ENCODE results near the gene TANGO2.

Gene TANGO2

GRCh38 chr22:19979712-19980493 is 41.0 kb upstream of the TANGO2 start:
- no peak for DNase-seq
- no peaks in the 10 kb centered on the region for H3K9me3 Mint-ChIP-seq
- H3K27ac Mint-ChIP-seq, result no peak overlapping the region
- peaks cover 6% of the 10 kb centered on the region for H3K4me1 Mint-ChIP-seq
- H3K4me3 Mint-ChIP-seq, result no peak overlapping the region
- no peaks in the 10 kb centered on the region for H3K36me3 Mint-ChIP-seq (ENCODE audit: low read depth)
- no peak for ATAC-seq
- no peaks in the 10 kb centered on the region for H3K27me3 Mint-ChIP-seq

GRCh38 chr22:19980766-19981165 is 40.1 kb upstream of the TANGO2 start:
- no peak overlapping the region for H3K27ac Mint-ChIP-seq
- DNase-seq, result no peak
- H3K4me1 Mint-ChIP-seq, result no peaks in the 10 kb centered on the region
- H3K9me3 Mint-ChIP-seq, result no peaks in the 10 kb centered on the region
- no peak overlapping the region for H3K4me3 Mint-ChIP-seq
- H3K27me3 Mint-ChIP-seq, result peaks cover 2% of the 10 kb centered on the region
- H3K36me3 Mint-ChIP-seq (ENCODE audit: low read depth), result no peaks in the 10 kb centered on the region
- ATAC-seq, result no peak

- Mint-ChIP-seq H3K36me3 (ENCODE audit: low read depth) (no peaks in the 10 kb centered on the region), H3K27ac (no peak overlapping the region), H3K9me3 (no peaks in the 10 kb centered on the region), H3K27me3 (peaks cover 2% of the 10 kb centered on the region), H3K4me3 (no peak overlapping the region), H3K4me1 (peaks cover 2% of the 10 kb centered on the region)
- ATAC-seq, result no peak
- DNase-seq, result no peak
Observed at GRCh38 chr22:19981171-19981960, 39.5 kb upstream of the TANGO2 start.

GRCh38 chr22:19981961-19982920 is 38.7 kb upstream of the TANGO2 start:
- no peak overlapping the region for H3K27ac Mint-ChIP-seq
- no peak overlapping the region for H3K4me3 Mint-ChIP-seq
- no peaks in the 10 kb centered on the region for H3K9me3 Mint-ChIP-seq
- DNase-seq, result no peak
- H3K27me3 Mint-ChIP-seq, result peaks cover 2% of the 10 kb centered on the region
- no peak for ATAC-seq
- H3K4me1 Mint-ChIP-seq, result peaks cover 4% of the 10 kb centered on the region
- H3K36me3 Mint-ChIP-seq (ENCODE audit: low read depth), result no peaks in the 10 kb centered on the region

- H3K36me3 Mint-ChIP-seq (ENCODE audit: low read depth), result no peaks in the 10 kb centered on the region
- H3K27ac Mint-ChIP-seq, result no peak overlapping the region
- peaks cover 4% of the 10 kb centered on the region for H3K4me1 Mint-ChIP-seq
- H3K9me3 Mint-ChIP-seq, result no peaks in the 10 kb centered on the region
- H3K27me3 Mint-ChIP-seq, result peaks cover 2% of the 10 kb centered on the region
- ATAC-seq (no peak), DNase-seq (no peak)
- H3K4me3 Mint-ChIP-seq, result no peak overlapping the region
Observed at GRCh38 chr22:19982991-19983578, 37.8 kb upstream of the TANGO2 start.

GRCh38 chr22:19983741-19984140 is 37.2 kb upstream of the TANGO2 start:
- H3K4me3 Mint-ChIP-seq, result no peak overlapping the region
- ATAC-seq (no peak), DNase-seq (no peak)
- peaks cover 4% of the 10 kb centered on the region for H3K4me1 Mint-ChIP-seq
- H3K27ac Mint-ChIP-seq, result no peak overlapping the region
- H3K27me3 Mint-ChIP-seq, result peaks cover 2% of the 10 kb centered on the region
- H3K36me3 Mint-ChIP-seq (ENCODE audit: low read depth), result no peaks in the 10 kb centered on the region
- H3K9me3 Mint-ChIP-seq, result no peaks in the 10 kb centered on the region

- Mint-ChIP-seq H3K27ac (no peak overlapping the region), H3K36me3 (ENCODE audit: low read depth) (no peaks in the 10 kb centered on the region), H3K27me3 (peaks cover 2% of the 10 kb centered on the region), H3K4me1 (peaks cover 4% of the 10 kb centered on the region), H3K9me3 (no peaks in the 10 kb centered on the region), H3K4me3 (no peak overlapping the region)
- DNase-seq (peak; percentile 26), ATAC-seq (peak; percentile 48)
Observed at GRCh38 chr22:19984201-19984753, 36.6 kb upstream of the TANGO2 start.

- H3K27me3 Mint-ChIP-seq, result peaks cover 2% of the 10 kb centered on the region
- DNase-seq, result no peak
- H3K36me3 Mint-ChIP-seq (ENCODE audit: low read depth), result no peaks in the 10 kb centered on the region
- H3K4me1 Mint-ChIP-seq, result peaks cover 4% of the 10 kb centered on the region
- no peak overlapping the region for H3K4me3 Mint-ChIP-seq
- no peak for ATAC-seq
- H3K27ac Mint-ChIP-seq, result no peak overlapping the region
- no peaks in the 10 kb centered on the region for H3K9me3 Mint-ChIP-seq
Observed at GRCh38 chr22:19984851-19985811, 35.8 kb upstream of the TANGO2 start.

GRCh38 chr22:19986011-19986409 is 34.9 kb upstream of the TANGO2 start:
- Mint-ChIP-seq H3K9me3 (no peaks in the 10 kb centered on the region), H3K36me3 (ENCODE audit: low read depth) (no peaks in the 10 kb centered on the region), H3K4me1 (peaks cover 4% of the 10 kb centered on the region), H3K27me3 (peaks cover 2% of the 10 kb centered on the region), H3K27ac (no peak overlapping the region), H3K4me3 (peak overlapping the region; percentile 21)
- ATAC-seq, result no peak
- no peak for DNase-seq

GRCh38 chr22:19986410-19987341 is 34.2 kb upstream of the TANGO2 start:
- Mint-ChIP-seq H3K27ac (no peak overlapping the region), H3K4me3 (peak overlapping the region; percentile 21), H3K27me3 (peaks cover 2% of the 10 kb centered on the region), H3K36me3 (ENCODE audit: low read depth) (no peaks in the 10 kb centered on the region), H3K4me1 (peaks cover 4% of the 10 kb centered on the region), H3K9me3 (no peaks in the 10 kb centered on the region)
- ATAC-seq (peak; percentile 58), DNase-seq (peak; percentile 75)

- no peak for ATAC-seq
- H3K4me1 Mint-ChIP-seq, result peaks cover 4% of the 10 kb centered on the region
- no peak overlapping the region for H3K27ac Mint-ChIP-seq
- H3K36me3 Mint-ChIP-seq (ENCODE audit: low read depth), result no peaks in the 10 kb centered on the region
- no peaks in the 10 kb centered on the region for H3K9me3 Mint-ChIP-seq
- H3K27me3 Mint-ChIP-seq, result peaks cover 2% of the 10 kb centered on the region
- no peak for DNase-seq
- H3K4me3 Mint-ChIP-seq, result peak overlapping the region; percentile 17
Observed at GRCh38 chr22:19987394-19988306, 33.3 kb upstream of the TANGO2 start.

All from activated naive CD8-positive, alpha-beta T cell treated with anti-CD3 and anti-CD28 coated beads, Interleukin-2, amount 50 U/mL, for 24 hours (primary cell).